K562 (cell line): ENCODE data around the gene GGT1. TPM values are rescaled to one million over a fixed set of nuclear protein-coding genes. Genes with fewer than 3 reads are reported as not detected.

Experiments
- CCAR2 ChIP-seq: fragments of 200-400 bp; formaldehyde crosslinking; IDR thresholded peaks from 2 replicates; pipeline ENCODE4 v1.6.1; 2017; ENCODE audit warnings: mild to moderate bottlenecking, low read depth, low read length
- CEBPB ChIP-seq: fragments of 450-650 bp; IDR thresholded peaks from 2 replicates; pipeline ENCODE4 v1.6.1; 2016; ENCODE audit warnings: missing genetic modification characterization, missing compliant biosample characterization
- CEBPG ChIP-seq, 3 experiments: fragments of 200-800 bp in 1 of 3; sonication (Bioruptor generic) in 1 of 3; sonication (generic) in 1 of 3; formaldehyde crosslinking in 1 of 3; IDR thresholded peaks in 2 of 3; conservative IDR thresholded peaks in 1 of 3; 2 replicates each; pipeline versions ENCODE4 v1.6.1 to v1.8.0; 2016 to 2022; ENCODE audit warnings: missing compliant biosample characterization in 2 of 3, missing genetic modification characterization in 2 of 3, mild to moderate bottlenecking in 1 of 3, missing genetic modification reagents in 1 of 3
- DACH1 ChIP-seq: fragments of 450-650 bp; IDR thresholded peaks from 2 replicates; pipeline ENCODE4 v1.6.1; 2018; ENCODE audit not compliant: partially characterized antibody
- ELF1 ChIP-seq: fragments of 200-800 bp; sonication (Bioruptor generic); IDR thresholded peaks from 2 replicates; pipeline ENCODE4 v1.6.1; 2016; ENCODE audit warnings: missing genetic modification characterization, missing compliant biosample characterization
- ETV1 ChIP-seq: fragments of 450-650 bp; conservative IDR thresholded peaks from 2 replicates; pipeline ENCODE4 v1.6.1; 2016; ENCODE audit warnings: missing genetic modification characterization, control low read depth, low read depth, missing compliant biosample characterization
- GABPB1 ChIP-seq: sonication (generic); formaldehyde crosslinking; IDR thresholded peaks from 2 replicates; pipeline ENCODE4 v1.8.0; 2022; ENCODE audit warnings: mild to moderate bottlenecking, missing genetic modification reagents
- HMGN3 ChIP-seq: IDR thresholded peaks from 2 replicates; pipeline ENCODE4 v1.6.1; 2011; ENCODE audit warnings: borderline replicate concordance, low read depth, mild to moderate bottlenecking, mixed read lengths, low read length; ENCODE audit not compliant: insufficient read length; ENCODE audit errors: extremely low read depth
- LARP7 ChIP-seq: fragments of 450-650 bp; IDR thresholded peaks from 2 replicates; pipeline ENCODE4 v1.6.1; 2016
- NCOA1 ChIP-seq: fragments of 450-650 bp; IDR thresholded peaks from 2 replicates; pipeline ENCODE4 v1.6.1; 2016; ENCODE audit warnings: low read depth
- NCOR1 ChIP-seq: fragments of 450-650 bp; IDR thresholded peaks from 2 replicates; pipeline ENCODE4 v1.6.1; 2016; ENCODE audit warnings: mild to moderate bottlenecking, moderate library complexity
- PHB2 ChIP-seq: fragments of 450-650 bp; IDR thresholded peaks from 2 replicates; pipeline ENCODE4 v1.6.1; 2017; ENCODE audit warnings: low read depth
- SMC3 ChIP-seq: conservative IDR thresholded peaks from 2 replicates; pipeline ENCODE4 v1.6.1; 2011; ENCODE audit warnings: low read depth, low read length, improper control_type of control experiment; ENCODE audit not compliant: insufficient read depth
- TAF9B ChIP-seq: fragments of 450-650 bp; IDR thresholded peaks from 2 replicates; pipeline ENCODE4 v1.6.1; 2018; ENCODE audit warnings: mild to moderate bottlenecking; ENCODE audit not compliant: partially characterized antibody
- THAP7 ChIP-seq: fragments of 250-450 bp; sonication (Bioruptor Pico); IDR thresholded peaks from 2 replicates; pipeline ENCODE4 v1.5.0; 2021
- TRIM24 ChIP-seq, 2 experiments: fragments of 450-650 bp; IDR thresholded peaks; 2 replicates each; pipeline ENCODE4 v1.6.1; 2016
- ZNF133 ChIP-seq: fragments of 250-450 bp; sonication (Bioruptor Pico); IDR thresholded peaks from 2 replicates; pipeline ENCODE4 v1.4.0; 2020; ENCODE audit warnings: mild to moderate bottlenecking
- ZNF212 ChIP-seq: fragments of 450-650 bp; formaldehyde crosslinking; IDR thresholded peaks from 2 replicates; pipeline ENCODE4 v1.4.0; 2020; ENCODE audit warnings: mild to moderate bottlenecking
- ZNF23 ChIP-seq: fragments of 250-450 bp; sonication (Bioruptor Pico); IDR thresholded peaks from 2 replicates; pipeline ENCODE4 v1.4.0; 2020; ENCODE audit warnings: mild to moderate bottlenecking
- ZNF449 ChIP-seq: fragments of 250-450 bp; sonication (Bioruptor Pico); IDR thresholded peaks from 2 replicates; pipeline ENCODE4 v1.8.0; 2022; ENCODE audit warnings: moderate library complexity, mild to moderate bottlenecking, inconsistent platforms
- ZNF609 ChIP-seq: sonication (generic); formaldehyde crosslinking; IDR thresholded peaks from 2 replicates; pipeline ENCODE4 v1.8.1; 2023; ENCODE audit warnings: missing genetic modification reagents, mild to moderate bottlenecking, borderline replicate concordance
- ZNF668 ChIP-seq: fragments of 250-450 bp; sonication (Bioruptor Pico); IDR thresholded peaks from 2 replicates; pipeline ENCODE4 v1.8.0; 2022; ENCODE audit warnings: mild to moderate bottlenecking, inconsistent platforms
- polyA plus RNA-seq, 8 experiments: library from polyadenylated mRNA; depleted of rRNA in 4 of 8; stranded (reverse) in 5 of 8; unstranded in 3 of 8; fragments of >200 nt; fragmentation: Nextera tagmentation in 2 of 8; fragmentation: Illumina TruSeq in 1 of 8; extraction: Ambion mirVana in 2 of 8; extraction: Trizol in 1 of 8; gene quantifications; 2 replicates each; pipeline versions ENCODE4 v1.2.1 to v1.2.3, GENCODE V29; 2011 to 2014; ENCODE audit warnings: inconsistent platforms in 1 of 8, missing spikeins in 1 of 8
- total RNA-seq, 7 experiments: library from RNA; depleted of rRNA in 6 of 7; stranded (reverse); fragments of >200 nt in 6 of 7; fragmentation: Illumina TruSeq in 2 of 7; extraction: Trizol in 2 of 7; gene quantifications; 2 replicates each; pipeline versions ENCODE4 v1.2.1 to v1.2.3, GENCODE V29; 2011 to 2021; ENCODE audit warnings: low replicate concordance in 1 of 7

GGT1 gene
- total and polyA plus RNA-seq, 9 of the 15 experiments (the other 6 are each of a cell fraction or from before 2014, with no cell fraction given), result 0.46 to 11.8 (median 6.9) TPM

GRCh38 chr22:24555165-24556039 lies 47.6 kb upstream of the GGT1 start, which contains the start of gene SNRPD3 (continued):
- no peak for TF ChIP-seq HMGN3
- TF ChIP-seq ZNF449 (CRISPR knock-in tag), result no peak
- TF ChIP-seq ZNF133 (CRISPR knock-in tag), result no peak
- TF ChIP-seq GABPB1 (CRISPR knock-in tag), result peak; percentile 96
- TF ChIP-seq TAF9B, result peak; percentile 92
- TF ChIP-seq DACH1, result no peak
- TF ChIP-seq TRIM24 (IDR thresholded peaks at IDR 0.05), result peak in 1 of 2 experiments; percentile 98; a peak in 2 of 4 replicates
- no peak for TF ChIP-seq ZNF212 (CRISPR knock-in tag)
- TF ChIP-seq PHB2, result no peak
- TF ChIP-seq NCOR1, result peak; percentile 15; the same call in 1 of the 2 replicates
- peak; percentile 89 for TF ChIP-seq ELF1 (tag)
- TF ChIP-seq ZNF668 (CRISPR knock-in tag), result no peak
- no peak for TF ChIP-seq CEBPG (CRISPR knock-in tag; IDR thresholded peaks at IDR 0.05)
- TF ChIP-seq CEBPG (tag; conservative IDR thresholded peaks at IDR 0.05 in 1 of 2, IDR thresholded peaks at IDR 0.05 in 1 of 2), result no peak
- TF ChIP-seq ZNF609 (CRISPR knock-in tag), result no peak
- TF ChIP-seq LARP7, result no peak
- no peak for TF ChIP-seq SMC3
- no peak for TF ChIP-seq CCAR2
- TF ChIP-seq ZNF23, result no peak
- TF ChIP-seq ETV1, result peak; percentile 87
- TF ChIP-seq NCOA1, result peak; percentile 97
- TF ChIP-seq THAP7, result peak; percentile 90
- TF ChIP-seq CEBPB (tag), result no peak
